Liver (tissue), 3 donors: ENCODE results near the gene PLXNB2.

ENCODE experiments used
- JUND ChIP-seq, 2 donors: IDR thresholded peaks; 2 replicates each; pipeline ENCODE4 v1.6.1; 2016; ENCODE audit warnings: antibody characterized with exemption in 2 of 2
- RAD21 ChIP-seq, 2 donors: IDR thresholded peaks; 2 replicates each; pipeline ENCODE4 v1.6.1; 2016; ENCODE audit warnings: antibody characterized with exemption in 2 of 2, mild to moderate bottlenecking in 2 of 2
- TAF1 ChIP-seq: conservative IDR thresholded peaks from 2 replicates; pipeline ENCODE4 v1.6.1; 2016; ENCODE audit warnings: antibody characterized with exemption, mild to moderate bottlenecking
- TF ChIP-seq, protein P1 (sequence below): fragments of 150-350 bp; IDR thresholded peaks from 2 replicates; pipeline ENCODE4 v1.5.1; 2017; ENCODE audit warnings: improper control_type of control experiment, low read depth, low read length; ENCODE audit not compliant: missing input control
- TF ChIP-seq, protein P2 (sequence below): IDR thresholded peaks from 2 replicates; pipeline ENCODE4 v1.6.1; 2016; ENCODE audit warnings: antibody characterized with exemption
- TF ChIP-seq, protein P3 (sequence below): IDR thresholded peaks from 2 replicates; pipeline ENCODE4 v1.6.1; 2016; ENCODE audit warnings: antibody characterized with exemption
- donor health status: healthy.
- donor health status: healthy.

DNA sequence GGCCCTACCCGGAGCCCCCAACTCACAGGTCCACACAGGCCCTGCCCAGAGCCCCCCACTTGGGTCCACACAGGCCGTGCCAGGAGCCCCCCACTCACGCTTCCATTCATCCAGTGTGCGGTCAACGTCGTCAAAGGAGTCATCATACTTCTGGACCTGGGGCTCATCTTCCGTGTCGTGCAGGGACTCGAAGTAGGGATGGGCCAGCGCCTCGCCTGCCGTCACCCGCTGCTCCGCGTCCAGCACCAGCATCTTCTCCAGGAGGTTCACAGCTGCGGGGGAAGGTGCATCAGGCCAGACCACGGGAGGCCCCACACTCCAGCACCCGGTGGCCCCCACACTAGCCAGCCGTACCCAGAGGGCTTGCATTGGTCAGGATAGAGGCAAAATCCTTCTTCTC lies 52.3 kb downstream of the PLXNB2 start:
- TF ChIP-seq, protein P1, sequence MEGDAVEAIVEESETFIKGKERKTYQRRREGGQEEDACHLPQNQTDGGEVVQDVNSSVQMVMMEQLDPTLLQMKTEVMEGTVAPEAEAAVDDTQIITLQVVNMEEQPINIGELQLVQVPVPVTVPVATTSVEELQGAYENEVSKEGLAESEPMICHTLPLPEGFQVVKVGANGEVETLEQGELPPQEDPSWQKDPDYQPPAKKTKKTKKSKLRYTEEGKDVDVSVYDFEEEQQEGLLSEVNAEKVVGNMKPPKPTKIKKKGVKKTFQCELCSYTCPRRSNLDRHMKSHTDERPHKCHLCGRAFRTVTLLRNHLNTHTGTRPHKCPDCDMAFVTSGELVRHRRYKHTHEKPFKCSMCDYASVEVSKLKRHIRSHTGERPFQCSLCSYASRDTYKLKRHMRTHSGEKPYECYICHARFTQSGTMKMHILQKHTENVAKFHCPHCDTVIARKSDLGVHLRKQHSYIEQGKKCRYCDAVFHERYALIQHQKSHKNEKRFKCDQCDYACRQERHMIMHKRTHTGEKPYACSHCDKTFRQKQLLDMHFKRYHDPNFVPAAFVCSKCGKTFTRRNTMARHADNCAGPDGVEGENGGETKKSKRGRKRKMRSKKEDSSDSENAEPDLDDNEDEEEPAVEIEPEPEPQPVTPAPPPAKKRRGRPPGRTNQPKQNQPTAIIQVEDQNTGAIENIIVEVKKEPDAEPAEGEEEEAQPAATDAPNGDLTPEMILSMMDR = no peak
- no peak for TF ChIP-seq RAD21 (IDR thresholded peaks at IDR 0.05)
- TF ChIP-seq TAF1 = no peak
- TF ChIP-seq, protein P2, sequence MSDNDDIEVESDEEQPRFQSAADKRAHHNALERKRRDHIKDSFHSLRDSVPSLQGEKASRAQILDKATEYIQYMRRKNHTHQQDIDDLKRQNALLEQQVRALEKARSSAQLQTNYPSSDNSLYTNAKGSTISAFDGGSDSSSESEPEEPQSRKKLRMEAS = no peak
- TF ChIP-seq, protein P3, sequence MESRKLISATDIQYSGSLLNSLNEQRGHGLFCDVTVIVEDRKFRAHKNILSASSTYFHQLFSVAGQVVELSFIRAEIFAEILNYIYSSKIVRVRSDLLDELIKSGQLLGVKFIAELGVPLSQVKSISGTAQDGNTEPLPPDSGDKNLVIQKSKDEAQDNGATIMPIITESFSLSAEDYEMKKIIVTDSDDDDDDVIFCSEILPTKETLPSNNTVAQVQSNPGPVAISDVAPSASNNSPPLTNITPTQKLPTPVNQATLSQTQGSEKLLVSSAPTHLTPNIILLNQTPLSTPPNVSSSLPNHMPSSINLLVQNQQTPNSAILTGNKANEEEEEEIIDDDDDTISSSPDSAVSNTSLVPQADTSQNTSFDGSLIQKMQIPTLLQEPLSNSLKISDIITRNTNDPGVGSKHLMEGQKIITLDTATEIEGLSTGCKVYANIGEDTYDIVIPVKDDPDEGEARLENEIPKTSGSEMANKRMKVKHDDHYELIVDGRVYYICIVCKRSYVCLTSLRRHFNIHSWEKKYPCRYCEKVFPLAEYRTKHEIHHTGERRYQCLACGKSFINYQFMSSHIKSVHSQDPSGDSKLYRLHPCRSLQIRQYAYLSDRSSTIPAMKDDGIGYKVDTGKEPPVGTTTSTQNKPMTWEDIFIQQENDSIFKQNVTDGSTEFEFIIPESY = no peak
- TF ChIP-seq JUND (IDR thresholded peaks at IDR 0.05) = no peak
